Lower leg skin (tissue), 4 donors: ENCODE results near the gene SREBF1. TPM values are rescaled to one million over a fixed set of nuclear protein-coding genes. Genes with fewer than 3 reads are reported as not detected.

Experiments
- DNase-seq, 2 donors: peaks; one replicate each; pipeline ENCODE4 v3.0.0-alpha.2; 2019; ENCODE audit warnings: low spot score in 2 of 2
- H3K4me3 ChIP-seq: fragments of 200-600 bp; sonication (generic); 2 replicates; pipeline ENCODE4 v1.5.1; 2017; ENCODE audit warnings: mild to moderate bottlenecking, low read depth; ENCODE audit not compliant: poor library complexity, severe bottlenecking
- CTCF ChIP-seq, 3 donors: fragments of 450-650 bp; IDR thresholded peaks; one replicate each; pipeline ENCODE4 v1.5.1; 2016; ENCODE audit warnings: antibody characterized with exemption in 3 of 3, mild to moderate bottlenecking in 3 of 3, moderate library complexity in 2 of 3
- POLR2A ChIP-seq, 2 donors: fragments of 450-650 bp; IDR thresholded peaks; one replicate each; pipeline ENCODE4 v1.6.1; 2016 to 2017; ENCODE audit warnings: antibody characterized with exemption in 2 of 2, mild to moderate bottlenecking in 1 of 2, moderate library complexity in 1 of 2
- WGBS, 2 donors: methylation state at CpG; one replicate each; pipeline ENCODE4 v1.1.5; 2018; 5-methylcytosine and 5-hydroxymethylcytosine counted together
- intact Hi-C: fragments of 100-400 bp; cut with DNase I; formaldehyde crosslinking; loops from one replicate; pipeline ENCODE4 v1.15.0; 2023; ENCODE audit warnings: low total_unique reads
- total RNA-seq, 4 donors: library from RNA; depleted of rRNA; stranded (reverse); fragments of >200 nt; gene quantifications; one replicate each; pipeline ENCODE4 v1.1.0, GENCODE V29; 2016

The SREBF1 gene
- total RNA-seq, 4 donors from 2014 or later: 54.3 to 146 (median 102) TPM

GRCh38 chr17:17837966-17838962, 1.5 kb upstream of the SREBF1 start:
- TF ChIP-seq POLR2A (IDR thresholded peaks at IDR 0.05) (no peak), CTCF (IDR thresholded peaks at IDR 0.05) (no peak)
- no peak overlapping the region for H3K4me3 ChIP-seq
- DNase-seq: peak in 1 of 2 donors; percentile 77
- WGBS, 2 donors: 61 to 64% methylated on average over 10 of the region's 11 CpGs
- intact Hi-C loops: no loop called here

DNA sequence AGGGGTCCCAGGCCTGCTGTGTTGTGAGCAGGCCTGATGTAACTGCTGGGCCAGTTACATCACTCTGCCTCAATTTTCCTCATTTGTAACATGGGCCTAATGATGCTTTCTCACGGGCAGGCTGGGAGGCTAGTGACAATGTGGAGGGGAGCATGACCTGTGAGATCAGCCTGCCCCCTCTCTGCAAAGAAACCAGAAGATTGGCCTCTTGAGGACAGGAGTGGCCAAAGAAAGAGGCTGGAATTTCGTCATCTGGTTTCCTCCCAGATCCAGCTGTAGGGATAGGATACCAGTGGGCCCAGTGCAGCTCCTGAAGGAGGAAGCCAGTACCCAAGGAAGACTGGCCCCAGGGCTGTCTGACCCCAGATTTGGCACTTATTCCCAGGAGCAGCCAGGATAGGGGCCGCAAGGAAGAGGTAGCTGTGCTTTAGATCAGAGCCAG, 615 bp upstream of the SREBF1 start:
- whole genome bisulfite sequencing, 2 donors: 38 to 44% methylated on average over 3 of the region's 3 CpGs
- DNase-seq: no peak
- intact Hi-C loops: no loop called here
- no peak overlapping the region for H3K4me3 ChIP-seq
- no peak for TF ChIP-seq CTCF (IDR thresholded peaks at IDR 0.05)
- no peak for TF ChIP-seq POLR2A (IDR thresholded peaks at IDR 0.05)

DNA sequence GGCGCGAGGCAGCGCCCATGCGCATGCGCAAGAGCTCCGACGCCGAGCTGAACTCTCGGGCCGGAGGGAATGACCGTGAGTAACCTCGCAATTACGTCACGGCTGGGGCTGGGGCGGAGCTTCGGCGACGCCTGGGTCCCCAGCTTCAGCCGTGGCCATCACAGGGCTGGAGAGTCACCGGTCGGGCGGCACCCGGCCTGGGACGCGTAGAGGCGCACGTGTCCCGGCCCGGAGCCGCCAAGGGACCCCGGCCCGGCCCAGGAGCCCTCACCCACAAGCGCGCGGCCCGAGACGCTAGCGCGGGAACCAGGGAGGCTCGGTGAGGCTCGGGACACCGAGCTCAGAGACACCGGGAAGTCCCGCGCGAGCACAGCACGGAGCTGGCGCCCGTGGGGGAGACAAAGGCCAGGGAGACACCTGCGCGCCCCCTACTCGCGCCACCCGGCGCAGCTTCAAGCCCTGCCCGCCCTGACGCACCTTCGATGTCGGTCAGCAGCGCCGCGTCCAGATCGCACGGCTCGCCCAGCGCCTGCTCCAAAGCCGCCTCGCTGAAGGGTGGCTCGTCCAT, 452 bp downstream of the SREBF1 start:
- 0% methylated on average over 22 to 62 of the region's 69 CpGs for WGBS, 2 donors
- DNase-seq: peak; percentile 97 to 100
- TF ChIP-seq POLR2A (IDR thresholded peaks at IDR 0.05): peak in 1 of 2 donors; percentile 91
- TF ChIP-seq CTCF (IDR thresholded peaks at IDR 0.05): no peak
- intact Hi-C loops: no loop called here
- peak overlapping the region; percentile 77 for H3K4me3 ChIP-seq

GRCh38 chr17:17835415-17836249, 1.2 kb downstream of the SREBF1 start:
- DNase-seq: no peak
- intact Hi-C loops: no loop called here
- 19 to 26% methylated on average over 25 of the region's 25 CpGs for WGBS, 2 donors
- TF ChIP-seq POLR2A (IDR thresholded peaks at IDR 0.05): no peak
- no peak for TF ChIP-seq CTCF (IDR thresholded peaks at IDR 0.05)
- no peak overlapping the region for H3K4me3 ChIP-seq

GRCh38 chr17:17834974-17835373, 1.8 kb downstream of the SREBF1 start:
- no peak for TF ChIP-seq POLR2A (IDR thresholded peaks at IDR 0.05)
- TF ChIP-seq CTCF (IDR thresholded peaks at IDR 0.05): no peak
- DNase-seq: no peak
- WGBS, 2 donors: 63 to 82% methylated on average over 4 of the region's 4 CpGs
- intact Hi-C loops: no loop called here
- no peak overlapping the region for H3K4me3 ChIP-seq
